Stimulated activated effector memory CD8-positive, alpha-beta T cell treated with anti-CD3 and anti-CD28 coated beads, Interleukin-12 subunit alpha, Interleukin-12 subunit beta, amount 100 ng/mL, for 72 hours (primary cell): ENCODE results near the gene PTPN23.

Source experiments
- ATAC-seq: fragments of 150-1000 bp; cut with Tn5 transposase; 2 replicates; pipeline ENCODE4 v1.10.0; 2021
- DNase-seq, 2 donors: peaks; one replicate each; pipeline ENCODE4 v3.0.0; 2021 to 2022; ENCODE audit warnings: low spot score in 2 of 2
- H3K27ac Mint-ChIP-seq: one replicate; pipeline ENCODE4 v1.8.0; 2022; ENCODE audit warnings: mild to moderate bottlenecking, mixed read lengths
- H3K36me3 Mint-ChIP-seq: one replicate; pipeline ENCODE4 v1.8.0; 2022; ENCODE audit warnings: mild to moderate bottlenecking, mixed read lengths
- H3K4me1 Mint-ChIP-seq: one replicate; pipeline ENCODE4 v1.8.0; 2022; ENCODE audit warnings: mixed read lengths
- H3K4me3 Mint-ChIP-seq: one replicate; pipeline ENCODE4 v1.8.0; 2022; ENCODE audit warnings: mild to moderate bottlenecking, mixed read lengths
- H3K9me3 Mint-ChIP-seq: one replicate; pipeline ENCODE4 v1.8.0; 2022; ENCODE audit warnings: mixed read lengths

The PTPN23 gene

GRCh38 chr3:47419083-47420043 lies 38.5 kb downstream of the PTPN23 start:
- peaks cover 59% of the 10 kb centered on the region for H3K36me3 Mint-ChIP-seq
- H3K4me1 Mint-ChIP-seq: peaks cover 41% of the 10 kb centered on the region
- DNase-seq: no peak
- H3K4me3 Mint-ChIP-seq: no peak overlapping the region
- H3K27ac Mint-ChIP-seq: peak overlapping the region; percentile 89
- no peaks in the 10 kb centered on the region for H3K9me3 Mint-ChIP-seq
- no peak for ATAC-seq

- ATAC-seq (no peak), DNase-seq (no peak)
- Mint-ChIP-seq H3K4me3 (no peak overlapping the region), H3K9me3 (no peaks in the 10 kb centered on the region), H3K36me3 (peaks cover 57% of the 10 kb centered on the region), H3K27ac (peak overlapping the region; percentile 98), H3K4me1 (peaks cover 37% of the 10 kb centered on the region)
Measured at GRCh38 chr3:47420044-47420430, 39.2 kb downstream of the PTPN23 start.

- DNase-seq: peak; percentile 86 to 96
- Mint-ChIP-seq H3K4me3 (peak overlapping the region; percentile 46), H3K4me1 (peaks cover 30% of the 10 kb centered on the region), H3K27ac (peak overlapping the region; percentile 98), H3K9me3 (no peaks in the 10 kb centered on the region), H3K36me3 (peaks cover 50% of the 10 kb centered on the region)
- peak; percentile 91 for ATAC-seq
Measured at GRCh38 chr3:47420511-47421484, 40.0 kb downstream of the PTPN23 start.

GRCh38 chr3:47421741-47422649 lies 41.2 kb downstream of the PTPN23 start:
- H3K36me3 Mint-ChIP-seq: peaks cover 39% of the 10 kb centered on the region
- ATAC-seq (no peak), DNase-seq (no peak)
- peak overlapping the region; percentile 98 for H3K27ac Mint-ChIP-seq
- H3K4me1 Mint-ChIP-seq: peaks cover 25% of the 10 kb centered on the region
- H3K9me3 Mint-ChIP-seq: no peaks in the 10 kb centered on the region
- peak overlapping the region; percentile 46 for H3K4me3 Mint-ChIP-seq

- H3K36me3 Mint-ChIP-seq: peaks cover 37% of the 10 kb centered on the region
- peak overlapping the region; percentile 98 for H3K27ac Mint-ChIP-seq
- H3K4me1 Mint-ChIP-seq: peaks cover 25% of the 10 kb centered on the region
- no peak for DNase-seq
- H3K9me3 Mint-ChIP-seq: no peaks in the 10 kb centered on the region
- ATAC-seq: no peak
- no peak overlapping the region for H3K4me3 Mint-ChIP-seq
Measured at GRCh38 chr3:47422743-47423142, 41.9 kb downstream of the PTPN23 start.

GRCh38 chr3:47423548-47424145 lies 42.8 kb downstream of the PTPN23 start:
- Mint-ChIP-seq H3K36me3 (peaks cover 36% of the 10 kb centered on the region), H3K4me1 (peaks cover 25% of the 10 kb centered on the region), H3K9me3 (no peaks in the 10 kb centered on the region), H3K27ac (peak overlapping the region; percentile 98), H3K4me3 (no peak overlapping the region)
- no peak for ATAC-seq
- no peak for DNase-seq

- Mint-ChIP-seq H3K27ac (peak overlapping the region; percentile 98), H3K36me3 (peaks cover 25% of the 10 kb centered on the region), H3K9me3 (no peaks in the 10 kb centered on the region), H3K4me1 (peaks cover 25% of the 10 kb centered on the region), H3K4me3 (no peak overlapping the region)
- DNase-seq (no peak), ATAC-seq (no peak)
Measured at GRCh38 chr3:47424434-47425382, 43.9 kb downstream of the PTPN23 start.

GRCh38 chr3:47425383-47425778 lies 44.6 kb downstream of the PTPN23 start:
- peaks cover 30% of the 10 kb centered on the region for H3K4me1 Mint-ChIP-seq
- H3K27ac Mint-ChIP-seq: no peak overlapping the region
- H3K36me3 Mint-ChIP-seq: peaks cover 18% of the 10 kb centered on the region
- no peak overlapping the region for H3K4me3 Mint-ChIP-seq
- no peaks in the 10 kb centered on the region for H3K9me3 Mint-ChIP-seq
- no peak for DNase-seq
- ATAC-seq: no peak

GRCh38 chr3:47425959-47426358 lies 45.1 kb downstream of the PTPN23 start:
- DNase-seq: no peak
- no peak for ATAC-seq
- H3K4me3 Mint-ChIP-seq: no peak overlapping the region
- H3K36me3 Mint-ChIP-seq: peaks cover 15% of the 10 kb centered on the region
- H3K9me3 Mint-ChIP-seq: no peaks in the 10 kb centered on the region
- peaks cover 29% of the 10 kb centered on the region for H3K4me1 Mint-ChIP-seq
- no peak overlapping the region for H3K27ac Mint-ChIP-seq

GRCh38 chr3:47427866-47428265 lies 47.0 kb downstream of the PTPN23 start:
- DNase-seq: no peak
- no peak for ATAC-seq
- H3K36me3 Mint-ChIP-seq: peaks cover 28% of the 10 kb centered on the region
- H3K4me1 Mint-ChIP-seq: peaks cover 10% of the 10 kb centered on the region
- H3K9me3 Mint-ChIP-seq: no peaks in the 10 kb centered on the region
- peak overlapping the region; percentile 46 for H3K27ac Mint-ChIP-seq
- no peak overlapping the region for H3K4me3 Mint-ChIP-seq

- no peak for ATAC-seq
- DNase-seq: no peak
- Mint-ChIP-seq H3K4me3 (no peak overlapping the region), H3K9me3 (no peaks in the 10 kb centered on the region), H3K36me3 (peaks cover 35% of the 10 kb centered on the region), H3K4me1 (peaks cover 7% of the 10 kb centered on the region), H3K27ac (peak overlapping the region; percentile 46)
Measured at GRCh38 chr3:47428662-47429061, 47.8 kb downstream of the PTPN23 start.

GRCh38 chr3:47429476-47430270 lies 48.9 kb downstream of the PTPN23 start:
- peak overlapping the region; percentile 53 for H3K27ac Mint-ChIP-seq
- H3K36me3 Mint-ChIP-seq: peaks cover 37% of the 10 kb centered on the region
- DNase-seq: no peak
- no peak for ATAC-seq
- no peaks in the 10 kb centered on the region for H3K9me3 Mint-ChIP-seq
- H3K4me1 Mint-ChIP-seq: peaks cover 7% of the 10 kb centered on the region
- H3K4me3 Mint-ChIP-seq: no peak overlapping the region

- Mint-ChIP-seq H3K27ac (peak overlapping the region; percentile 53), H3K4me1 (peaks cover 7% of the 10 kb centered on the region), H3K4me3 (no peak overlapping the region), H3K9me3 (no peaks in the 10 kb centered on the region), H3K36me3 (peaks cover 40% of the 10 kb centered on the region)
- DNase-seq (no peak), ATAC-seq (no peak)
Measured at GRCh38 chr3:47430606-47431005, 49.8 kb downstream of the PTPN23 start.
